Right cardiac atrium (tissue), 5 donors: ENCODE data around the gene FGFR2. TPM values are rescaled to one million over a fixed set of nuclear protein-coding genes. Genes with fewer than 3 reads are reported as not detected.

Experiments
- ATAC-seq, 2 donors: fragments of 200-7000 bp; cut with Tn5 transposase; one replicate each; pipeline versions ENCODE4 v1.8.0 to v1.9.1; 2020; ENCODE audit warnings: moderate library complexity in 2 of 2, mild to moderate bottlenecking in 1 of 2
- DNase-seq, 3 donors: peaks; one replicate each; pipeline ENCODE4 v3.0.0-alpha.2; 2020
- H3K27ac ChIP-seq: one replicate; pipeline ENCODE4 v1.5.1; 2013; ENCODE audit warnings: mild to moderate bottlenecking, low read length, control low read depth, moderate library complexity
- H3K27me3 ChIP-seq: one replicate; pipeline ENCODE4 v1.6.1; 2013; ENCODE audit not compliant: control insufficient read depth, insufficient read depth
- H3K4me1 ChIP-seq: one replicate; pipeline ENCODE4 v1.6.1; 2013; ENCODE audit warnings: low read length; ENCODE audit not compliant: control insufficient read depth, insufficient read depth
- H3K4me3 ChIP-seq: one replicate; pipeline ENCODE4 v1.5.1; 2013; ENCODE audit warnings: low read length, control low read depth
- H3K9me3 ChIP-seq: one replicate; pipeline ENCODE4 v1.6.1; 2013; ENCODE audit warnings: low read length; ENCODE audit not compliant: control insufficient read depth
- WGBS: extraction: QIAGEN DNeasy Blood & Tissue Kit; methylation state at CpG from one replicate; pipeline ENCODE4 v1.1.7; 2013; 5-methylcytosine and 5-hydroxymethylcytosine counted together
- intact Hi-C, 4 donors: fragments of 100-400 bp; cut with DNase I; formaldehyde crosslinking; loops; one replicate each; pipeline versions ENCODE4 v1.11.0 to v1.14.0; 2022 to 2023
- polyA plus RNA-seq: library from polyadenylated mRNA; stranded (reverse); fragments of 200-250 nt; gene quantifications from one replicate; pipeline ENCODE4 v1.2.3, GENCODE V29; 2013
- total RNA-seq, 4 donors: library from RNA; stranded (reverse); fragmentation: NEBNext Ultra II Directional; extraction: Animal tissue kit (Norgen Biotek cat#: 25700); gene quantifications; one replicate each; pipeline ENCODE4 v1.2.1, GENCODE V29; 2021
- donor health status: healthy with polysubstance abuse.
- donor health status: DM: no; HTN: yes; CAD: no.
- donor health status: DM: no; HTN: no; CAD: no.
- donor health status: DM: no; HTN: yes; CAD: no; lungs with severe emphysema.
- donor health status: DM: yes; HTN: yes; CAD: no.

Gene FGFR2
- total and polyA plus RNA-seq, 5 donors = 4.0 to 20.4 (median 5.8) TPM

DNA sequence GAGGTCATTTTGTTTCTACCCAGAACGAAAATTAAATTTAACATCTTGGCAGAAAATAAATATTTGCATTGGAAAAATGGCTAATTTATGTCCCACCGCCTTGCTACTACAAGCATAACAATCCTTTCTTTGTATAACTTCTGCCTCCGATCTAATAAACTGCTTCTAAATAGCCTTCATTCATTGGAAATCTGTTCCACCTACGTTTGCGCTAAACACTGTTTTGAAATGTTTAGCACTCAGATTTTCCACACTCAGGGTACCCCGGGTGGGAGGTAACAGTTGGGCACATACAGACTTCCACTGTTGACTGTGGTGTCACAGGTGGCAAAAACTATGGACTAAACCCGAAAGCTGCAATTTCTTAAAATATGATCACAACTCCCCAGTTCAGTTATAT, 96.4 kb downstream of the FGFR2 start:
- WGBS = 86% methylated on average over 7 of the region's 7 CpGs

GRCh38 chr10:121500701-121501332, 97.4 kb downstream of the FGFR2 start:
- Histone ChIP-seq H3K9me3 (no peaks in the 10 kb centered on the region), H3K4me3 (no peak overlapping the region), H3K27me3 (no peaks in the 10 kb centered on the region), H3K27ac (no peak overlapping the region), H3K4me1 (no peaks in the 10 kb centered on the region)
- intact Hi-C loops = no loop called here
- WGBS = 77% methylated on average over 16 of the region's 16 CpGs
- no peak for DNase-seq
- no peak for ATAC-seq

More for the DNA sequence above, 96.4 kb downstream of the FGFR2 start:
- ATAC-seq (no peak), DNase-seq (no peak)
- Histone ChIP-seq H3K9me3 (no peaks in the 10 kb centered on the region), H3K4me1 (no peaks in the 10 kb centered on the region), H3K27me3 (no peaks in the 10 kb centered on the region), H3K4me3 (no peak overlapping the region), H3K27ac (no peak overlapping the region)
- intact Hi-C loops = no loop called here

- WGBS = 80% methylated on average over 14 of the region's 14 CpGs
- no peak for DNase-seq
- no peak overlapping the region for H3K4me3 ChIP-seq
- no peak for ATAC-seq
- H3K4me1 ChIP-seq = no peaks in the 10 kb centered on the region
- H3K27me3 ChIP-seq = no peaks in the 10 kb centered on the region
- intact Hi-C loops = no loop called here
- no peaks in the 10 kb centered on the region for H3K9me3 ChIP-seq
- no peak overlapping the region for H3K27ac ChIP-seq
Measured at GRCh38 chr10:121497513-121498470, 100.5 kb downstream of the FGFR2 start.

DNA sequence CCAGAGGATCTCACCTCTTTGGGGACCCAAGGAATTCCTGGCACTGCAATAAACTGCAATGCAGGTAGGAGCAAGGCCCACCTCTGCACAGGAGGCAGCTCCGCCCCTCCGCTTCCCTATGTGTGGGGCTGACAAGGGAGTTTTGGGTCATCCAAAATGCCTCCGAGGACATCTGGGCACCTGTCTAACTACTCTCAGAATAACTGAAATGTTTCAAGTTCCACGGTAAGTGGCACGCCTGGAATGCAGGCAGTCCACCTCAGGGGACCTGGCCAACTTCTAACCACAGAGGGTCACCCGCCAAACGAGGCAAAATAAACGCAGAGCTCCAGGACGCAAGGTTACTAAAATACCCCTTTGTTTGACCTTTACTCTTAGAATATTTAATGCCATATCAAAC, 102.5 kb downstream of the FGFR2 start:
- Histone ChIP-seq H3K27me3 (no peaks in the 10 kb centered on the region), H3K9me3 (no peaks in the 10 kb centered on the region), H3K27ac (no peak overlapping the region), H3K4me3 (no peak overlapping the region), H3K4me1 (no peaks in the 10 kb centered on the region)
- intact Hi-C loops = no loop called here
- ATAC-seq = no peak
- WGBS = 83% methylated on average over 9 of the region's 9 CpGs
- no peak for DNase-seq

DNA sequence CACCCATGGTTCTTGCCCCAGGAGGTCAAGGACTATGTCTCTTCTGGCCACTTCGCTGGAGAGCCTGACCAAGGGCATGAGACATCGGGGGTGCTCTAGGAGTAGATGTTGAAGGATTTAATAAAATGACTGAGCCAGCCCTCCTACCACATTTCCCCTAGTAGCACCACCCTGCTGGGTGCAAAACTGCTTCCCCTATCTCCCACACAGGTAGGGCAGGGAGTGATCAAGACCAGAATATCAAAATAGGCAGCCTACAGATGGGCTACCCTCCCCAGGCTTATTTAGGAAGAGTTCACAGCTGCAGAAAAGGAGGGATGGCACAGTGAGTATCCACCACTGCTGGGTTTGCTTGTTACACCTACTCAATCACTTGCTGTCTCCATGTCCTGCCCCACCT, 103.9 kb downstream of the FGFR2 start:
- no peak for ATAC-seq
- Histone ChIP-seq H3K27me3 (no peaks in the 10 kb centered on the region), H3K4me3 (no peak overlapping the region), H3K9me3 (no peaks in the 10 kb centered on the region), H3K4me1 (no peaks in the 10 kb centered on the region), H3K27ac (no peak overlapping the region)
- intact Hi-C loops = no loop called here
- WGBS = 79% methylated on average over 2 of the region's 2 CpGs
- DNase-seq = no peak

- DNase-seq (no peak), ATAC-seq (no peak)
- H3K27me3 ChIP-seq = no peaks in the 10 kb centered on the region
- no peaks in the 10 kb centered on the region for H3K9me3 ChIP-seq
- H3K4me1 ChIP-seq = no peaks in the 10 kb centered on the region
- 77% methylated on average over 8 of the region's 8 CpGs for WGBS
- no peak overlapping the region for H3K4me3 ChIP-seq
- no peak overlapping the region for H3K27ac ChIP-seq
- intact Hi-C loops = no loop called here
Measured at GRCh38 chr10:121493521-121493920, 104.7 kb downstream of the FGFR2 start.

DNA sequence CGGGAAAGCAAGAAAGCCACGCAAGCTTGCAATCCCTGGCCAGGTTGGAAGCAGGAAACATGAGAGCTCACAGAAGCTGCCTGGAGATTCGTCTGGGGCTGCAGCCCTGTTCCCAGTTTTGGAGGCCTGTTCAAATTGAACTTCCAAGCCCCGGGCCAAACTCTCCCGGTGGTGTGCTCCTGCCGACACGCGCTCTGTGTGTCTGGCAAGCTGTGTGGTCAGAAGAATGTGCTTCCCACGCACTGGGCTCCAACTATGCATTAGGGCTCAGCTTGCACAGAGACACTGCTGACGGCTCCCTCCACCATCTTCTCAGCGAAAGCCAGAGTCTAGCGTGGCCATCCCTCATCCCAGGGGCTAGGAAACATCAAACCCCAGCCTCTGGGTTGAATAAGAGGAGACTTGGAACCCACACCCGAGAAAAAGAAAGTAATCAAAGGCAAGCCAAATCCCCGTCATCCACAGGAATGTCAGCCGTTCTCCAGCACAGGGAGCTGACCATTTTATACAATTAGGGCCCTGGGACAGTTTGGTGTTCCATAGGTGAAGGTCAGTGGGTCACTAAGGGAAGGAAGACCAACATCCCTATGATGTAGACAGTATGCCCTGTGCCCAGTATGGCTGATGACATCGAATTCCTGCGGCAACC, 107.2 kb downstream of the FGFR2 start:
- intact Hi-C loops = no loop called here
- no peaks in the 10 kb centered on the region for H3K4me1 ChIP-seq
- H3K27me3 ChIP-seq = no peaks in the 10 kb centered on the region
- ATAC-seq (peak; percentile 65 to 84), DNase-seq (peak; percentile 53 to 84 (median 69))
- H3K27ac ChIP-seq = no peak overlapping the region
- H3K4me3 ChIP-seq = no peak overlapping the region
- WGBS = 51% methylated on average over 17 of the region's 17 CpGs
- H3K9me3 ChIP-seq = no peaks in the 10 kb centered on the region

- intact Hi-C loops = no loop called here
- H3K27ac ChIP-seq = no peak overlapping the region
- 85% methylated on average over 12 of the region's 12 CpGs for WGBS
Measured at GRCh38 chr10:121485436-121486139, 112.7 kb downstream of the FGFR2 start.

GRCh38 chr10:121484816-121485215, 113.4 kb downstream of the FGFR2 start:
- H3K9me3 ChIP-seq = no peaks in the 10 kb centered on the region
- no peaks in the 10 kb centered on the region for H3K4me1 ChIP-seq
- no peaks in the 10 kb centered on the region for H3K27me3 ChIP-seq
- WGBS = 74% methylated on average over 13 of the region's 13 CpGs
- no peak for ATAC-seq
- no peak overlapping the region for H3K4me3 ChIP-seq
- no peak for DNase-seq
- intact Hi-C loops = no loop called here
- no peak overlapping the region for H3K27ac ChIP-seq

More at GRCh38 chr10:121485436-121486139, 112.7 kb downstream of the FGFR2 start:
- Histone ChIP-seq H3K4me1 (no peaks in the 10 kb centered on the region), H3K9me3 (no peaks in the 10 kb centered on the region), H3K27me3 (no peaks in the 10 kb centered on the region), H3K4me3 (no peak overlapping the region)
- DNase-seq (no peak), ATAC-seq (no peak)

GRCh38 chr10:121484401-121484800, 113.8 kb downstream of the FGFR2 start:
- H3K27ac ChIP-seq = no peak overlapping the region
- no peaks in the 10 kb centered on the region for H3K4me1 ChIP-seq
- intact Hi-C loops = no loop called here
- no peaks in the 10 kb centered on the region for H3K27me3 ChIP-seq
- ATAC-seq (no peak), DNase-seq (no peak)
- no peaks in the 10 kb centered on the region for H3K9me3 ChIP-seq
- WGBS = 85% methylated on average over 8 of the region's 8 CpGs
- no peak overlapping the region for H3K4me3 ChIP-seq
